ENCODE measurements around the gene SPTLC2.

DNA sequence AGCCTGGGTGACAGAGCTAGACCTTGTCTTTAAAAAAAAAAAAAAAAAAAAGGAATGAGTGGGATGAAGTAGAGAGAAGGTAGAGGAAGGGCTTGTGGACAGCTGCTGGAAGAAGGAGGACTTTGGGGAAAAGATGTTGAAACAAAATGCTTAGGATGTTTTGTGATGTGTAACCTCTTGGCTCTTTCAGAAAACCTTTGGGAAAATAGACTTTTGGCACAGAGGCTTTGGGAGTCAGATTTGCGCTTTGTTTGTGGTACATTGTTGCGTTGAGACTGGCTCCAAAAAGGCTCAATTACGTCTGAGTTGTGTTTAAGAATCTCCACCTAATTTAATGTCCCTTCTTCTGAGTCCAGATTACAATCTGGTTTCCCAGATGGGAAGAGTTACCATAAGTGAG, 32.9 kb upstream of the SPTLC2 start:
- no peak for TF ChIP-seq POLR2A (IDR thresholded peaks at IDR 0.05)
- TF ChIP-seq, protein P1, sequence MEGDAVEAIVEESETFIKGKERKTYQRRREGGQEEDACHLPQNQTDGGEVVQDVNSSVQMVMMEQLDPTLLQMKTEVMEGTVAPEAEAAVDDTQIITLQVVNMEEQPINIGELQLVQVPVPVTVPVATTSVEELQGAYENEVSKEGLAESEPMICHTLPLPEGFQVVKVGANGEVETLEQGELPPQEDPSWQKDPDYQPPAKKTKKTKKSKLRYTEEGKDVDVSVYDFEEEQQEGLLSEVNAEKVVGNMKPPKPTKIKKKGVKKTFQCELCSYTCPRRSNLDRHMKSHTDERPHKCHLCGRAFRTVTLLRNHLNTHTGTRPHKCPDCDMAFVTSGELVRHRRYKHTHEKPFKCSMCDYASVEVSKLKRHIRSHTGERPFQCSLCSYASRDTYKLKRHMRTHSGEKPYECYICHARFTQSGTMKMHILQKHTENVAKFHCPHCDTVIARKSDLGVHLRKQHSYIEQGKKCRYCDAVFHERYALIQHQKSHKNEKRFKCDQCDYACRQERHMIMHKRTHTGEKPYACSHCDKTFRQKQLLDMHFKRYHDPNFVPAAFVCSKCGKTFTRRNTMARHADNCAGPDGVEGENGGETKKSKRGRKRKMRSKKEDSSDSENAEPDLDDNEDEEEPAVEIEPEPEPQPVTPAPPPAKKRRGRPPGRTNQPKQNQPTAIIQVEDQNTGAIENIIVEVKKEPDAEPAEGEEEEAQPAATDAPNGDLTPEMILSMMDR (IDR thresholded peaks at IDR 0.05), result no peak

Data from body of pancreas (tissue), 4 donors.